ES-I3 (cell line): ENCODE data around the gene DGAT2L6.
"Not testable (repeated sequence)": the region's sequence is repeated elsewhere in the genome, so short reads cannot be mapped to it uniquely, and the experiment has no call there.

ENCODE experiments used
- H3K36me3 ChIP-seq: 2 replicates; pipeline ENCODE4 v1.6.1; 2013; ENCODE audit warnings: mild to moderate bottlenecking, low read length, control low read depth, moderate library complexity; ENCODE audit not compliant: insufficient read depth
- H3K4me1 ChIP-seq: 2 replicates; pipeline ENCODE4 v1.6.1; 2013; ENCODE audit warnings: mild to moderate bottlenecking, control low read depth, low read length; ENCODE audit not compliant: insufficient read depth
- H3K9ac ChIP-seq: 2 replicates; pipeline ENCODE4 v1.6.1; 2013; ENCODE audit warnings: low read depth, mild to moderate bottlenecking, low read length, moderate library complexity
- H3K9me3 ChIP-seq: 2 replicates; pipeline ENCODE4 v1.6.1; 2013; ENCODE audit warnings: mild to moderate bottlenecking, low read length, moderate library complexity; ENCODE audit not compliant: control insufficient read depth, insufficient read depth

DGAT2L6 gene

GRCh38 chrX:70171624-70172023 lies 5.7 kb upstream of the DGAT2L6 start:
- Histone ChIP-seq H3K9me3 (no peaks in the 10 kb centered on the region), H3K4me1 (peaks cover 59% of the 10 kb centered on the region), H3K9ac (no peak overlapping the region), H3K36me3 (no peaks in the 10 kb centered on the region)

- H3K9ac ChIP-seq: no peak overlapping the region
- H3K36me3 ChIP-seq: no peaks in the 10 kb centered on the region
- no peaks in the 10 kb centered on the region for H3K9me3 ChIP-seq
- H3K4me1 ChIP-seq: peaks cover 61% of the 10 kb centered on the region
Observed at GRCh38 chrX:70172221-70172620, 5.1 kb upstream of the DGAT2L6 start.

GRCh38 chrX:70172964-70173363 lies 4.3 kb upstream of the DGAT2L6 start:
- H3K36me3 ChIP-seq: no peaks in the 10 kb centered on the region
- H3K4me1 ChIP-seq: peaks cover 58% of the 10 kb centered on the region

GRCh38 chrX:70174754-70175153 lies 2.5 kb upstream of the DGAT2L6 start:
- H3K9ac ChIP-seq: no peak overlapping the region
- peaks cover 41% of the 10 kb centered on the region for H3K4me1 ChIP-seq
- H3K9me3 ChIP-seq: no peaks in the 10 kb centered on the region
- H3K36me3 ChIP-seq: no peaks in the 10 kb centered on the region

More at GRCh38 chrX:70172964-70173363, 4.3 kb upstream of the DGAT2L6 start:
- H3K9ac ChIP-seq: no peak overlapping the region
- H3K9me3 ChIP-seq: no peaks in the 10 kb centered on the region

GRCh38 chrX:70175338-70175737 lies 1.9 kb upstream of the DGAT2L6 start:
- H3K9me3 ChIP-seq: no peaks in the 10 kb centered on the region
- no peak overlapping the region for H3K9ac ChIP-seq
- H3K4me1 ChIP-seq: peaks cover 41% of the 10 kb centered on the region
- no peaks in the 10 kb centered on the region for H3K36me3 ChIP-seq

- H3K9me3 ChIP-seq: no peaks in the 10 kb centered on the region
- no peaks in the 10 kb centered on the region for H3K4me1 ChIP-seq
- no peaks in the 10 kb centered on the region for H3K36me3 ChIP-seq
- no peak overlapping the region for H3K9ac ChIP-seq
Observed at GRCh38 chrX:70183091-70183490, 5.8 kb downstream of the DGAT2L6 start.

- Histone ChIP-seq H3K9me3 (no peaks in the 10 kb centered on the region), H3K9ac (no peak overlapping the region), H3K4me1 (no peaks in the 10 kb centered on the region), H3K36me3 (no peaks in the 10 kb centered on the region)
Observed at GRCh38 chrX:70190225-70190624, 12.9 kb downstream of the DGAT2L6 start.

- H3K4me1 ChIP-seq: no peaks in the 10 kb centered on the region
- H3K9me3 ChIP-seq: no peaks in the 10 kb centered on the region
- no peaks in the 10 kb centered on the region for H3K36me3 ChIP-seq
- H3K9ac ChIP-seq: no peak overlapping the region
Observed at GRCh38 chrX:70196961-70197720, 19.9 kb downstream of the DGAT2L6 start.

GRCh38 chrX:70201732-70202131 lies 24.4 kb downstream of the DGAT2L6 start:
- H3K36me3 ChIP-seq: no peaks in the 10 kb centered on the region
- H3K9ac ChIP-seq: no peak overlapping the region
- no peaks in the 10 kb centered on the region for H3K4me1 ChIP-seq
- no peaks in the 10 kb centered on the region; the same call in 1 of the 2 replicates for H3K9me3 ChIP-seq

- no peaks in the 10 kb centered on the region for H3K36me3 ChIP-seq
- no peaks in the 10 kb centered on the region for H3K4me1 ChIP-seq
- H3K9ac ChIP-seq: no peak overlapping the region
- no peaks in the 10 kb centered on the region; the same call in 1 of the 2 replicates for H3K9me3 ChIP-seq
Observed at GRCh38 chrX:70208479-70208878, 31.2 kb downstream of the DGAT2L6 start.

GRCh38 chrX:70209570-70209969 lies 32.3 kb downstream of the DGAT2L6 start:
- H3K4me1 ChIP-seq, H3K9ac ChIP-seq, H3K36me3 ChIP-seq, H3K9me3 ChIP-seq: not testable (repeated sequence)

- Histone ChIP-seq H3K9ac (no peak overlapping the region), H3K4me1 (peaks cover 6% of the 10 kb centered on the region; the same call in 1 of the 2 replicates), H3K36me3 (no peaks in the 10 kb centered on the region), H3K9me3 (no peaks in the 10 kb centered on the region)
Observed at GRCh38 chrX:70219938-70220764, 42.9 kb downstream of the DGAT2L6 start.

GRCh38 chrX:70226048-70226447 lies 48.8 kb downstream of the DGAT2L6 start:
- H3K4me1 ChIP-seq: no peaks in the 10 kb centered on the region
- H3K36me3 ChIP-seq: no peaks in the 10 kb centered on the region
- H3K9ac ChIP-seq: no peak overlapping the region
- H3K9me3 ChIP-seq: no peaks in the 10 kb centered on the region

- Histone ChIP-seq H3K4me1 (no peaks in the 10 kb centered on the region), H3K9ac (no peak overlapping the region), H3K9me3 (no peaks in the 10 kb centered on the region), H3K36me3 (no peaks in the 10 kb centered on the region)
Observed at GRCh38 chrX:70226687-70227086, 49.4 kb downstream of the DGAT2L6 start.

- no peaks in the 10 kb centered on the region for H3K4me1 ChIP-seq
- H3K9ac ChIP-seq: no peak overlapping the region
- no peaks in the 10 kb centered on the region for H3K36me3 ChIP-seq
- H3K9me3 ChIP-seq: no peaks in the 10 kb centered on the region
Observed at GRCh38 chrX:70231666-70232065, 54.4 kb downstream of the DGAT2L6 start.
